Neuronal stem cell (in vitro differentiated cells): ENCODE measurements around the gene TRAF3.

Source experiments
- DNase-seq: peaks from one replicate; pipeline ENCODE4 v3.0.0-alpha.2; 2013; ENCODE audit warnings: low spot score
- H2AFZ ChIP-seq: one replicate; pipeline ENCODE4 v1.6.1; 2013; ENCODE audit warnings: mild to moderate bottlenecking, low read length, inconsistent platforms
- H2AK5ac ChIP-seq: 2 replicates; pipeline ENCODE4 v1.6.1; 2013; ENCODE audit warnings: low read depth, mild to moderate bottlenecking, inconsistent platforms, low read length, moderate library complexity, mixed read lengths
- H2BK120ac ChIP-seq: 2 replicates; pipeline ENCODE4 v1.6.1; 2013; ENCODE audit warnings: low read depth, mild to moderate bottlenecking, inconsistent platforms, low read length, moderate library complexity, mixed read lengths
- H2BK12ac ChIP-seq: one replicate; pipeline ENCODE4 v1.6.1; 2013; ENCODE audit warnings: low read length, inconsistent platforms
- H2BK15ac ChIP-seq: 2 replicates; pipeline ENCODE4 v1.6.1; 2013; ENCODE audit warnings: mild to moderate bottlenecking, low read length, inconsistent platforms, mixed read lengths
- H2BK5ac ChIP-seq: one replicate; pipeline ENCODE4 v1.6.1; 2013; ENCODE audit warnings: inconsistent platforms, mild to moderate bottlenecking, low read length, moderate library complexity
- H3K14ac ChIP-seq: one replicate; pipeline ENCODE4 v1.6.1; 2013; ENCODE audit warnings: low read length, inconsistent platforms
- H3K18ac ChIP-seq: 2 replicates; pipeline ENCODE4 v1.6.1; 2013; ENCODE audit warnings: low read length, inconsistent platforms
- H3K23ac ChIP-seq: 2 replicates; pipeline ENCODE4 v1.6.1; 2013; ENCODE audit warnings: low read depth, mild to moderate bottlenecking, mixed read lengths, low read length, inconsistent platforms; ENCODE audit not compliant: poor library complexity
- H3K27ac ChIP-seq: replicated peaks from 3 replicates; pipeline ENCODE4 v1.5.1; 2013; ENCODE audit warnings: low read length, inconsistent platforms
- H3K27me3 ChIP-seq, 3 experiments: 2 replicates each; pipeline ENCODE4 v1.6.1; 2013; ENCODE audit warnings: low read length in 3 of 3, mild to moderate bottlenecking in 2 of 3, inconsistent platforms in 1 of 3, low read depth in 1 of 3, mixed read lengths in 1 of 3, moderate library complexity in 1 of 3; ENCODE audit not compliant: control insufficient read depth in 3 of 3, insufficient read depth in 3 of 3
- H3K36me3 ChIP-seq, 2 donors: replicated peaks in 1 of 2; 2 replicates each; pipeline ENCODE4 v1.6.1; 2013; ENCODE audit warnings: low read length in 2 of 2; ENCODE audit not compliant: control insufficient read depth in 2 of 2, insufficient read depth in 2 of 2
- H3K4ac ChIP-seq: 2 replicates; pipeline ENCODE4 v1.6.1; 2013; ENCODE audit warnings: inconsistent platforms, mild to moderate bottlenecking, low read length, moderate library complexity
- H3K4me1 ChIP-seq, 2 donors: 1 replicate in 1 of 2; 2 replicates in 1 of 2; pipeline ENCODE4 v1.6.1; 2013; ENCODE audit warnings: low read length in 2 of 2, low read depth in 1 of 2; ENCODE audit not compliant: control insufficient read depth in 2 of 2, insufficient read depth in 1 of 2
- H3K4me2 ChIP-seq: one replicate; pipeline ENCODE4 v1.6.1; 2013; ENCODE audit warnings: mild to moderate bottlenecking, low read length, inconsistent platforms; ENCODE audit not compliant: insufficient read depth, poor library complexity, severe bottlenecking
- H3K4me3 ChIP-seq, 2 donors: 2 replicates each; pipeline ENCODE4 v1.5.1; 2013; ENCODE audit warnings: low read length in 2 of 2, mild to moderate bottlenecking in 2 of 2, inconsistent platforms in 1 of 2, moderate library complexity in 1 of 2
- H3K79me1 ChIP-seq: one replicate; pipeline ENCODE4 v1.6.1; 2013; ENCODE audit warnings: low read depth, mild to moderate bottlenecking, inconsistent platforms, low read length, moderate library complexity
- H3K9ac ChIP-seq: one replicate; pipeline ENCODE4 v1.6.1; 2013; ENCODE audit warnings: mild to moderate bottlenecking, low read depth, low read length, inconsistent platforms; ENCODE audit not compliant: poor library complexity
- H3K9me3 ChIP-seq, 2 donors: replicated peaks in 1 of 2; 2 replicates each; pipeline versions ENCODE3 to v1.6.1; 2013; ENCODE audit warnings: low read length in 2 of 2, mild to moderate bottlenecking in 2 of 2, inconsistent platforms in 1 of 2, low read depth in 1 of 2, mixed read lengths in 1 of 2, moderate library complexity in 1 of 2; ENCODE audit not compliant: control insufficient read depth in 2 of 2, insufficient read depth in 1 of 2
- H4K8ac ChIP-seq: one replicate; pipeline ENCODE4 v1.6.1; 2013; ENCODE audit warnings: low read depth, mild to moderate bottlenecking, inconsistent platforms, low read length, moderate library complexity
- H4K91ac ChIP-seq: one replicate; pipeline ENCODE4 v1.6.1; 2013; ENCODE audit warnings: low read length, low read depth, mild to moderate bottlenecking, inconsistent platforms; ENCODE audit not compliant: poor library complexity
- WGBS, 2 donors: extraction: QIAGEN DNeasy Blood & Tissue Kit; methylation state at CpG; one replicate each; pipeline ENCODE4 v1.1.7; 2013; ENCODE audit warnings: missing lambda C conversion rate in 2 of 2, mixed read lengths in 1 of 2; ENCODE audit not compliant: insufficient read length in 2 of 2, insufficient replicate concordance in 1 of 2; ENCODE audit errors: extremely low coverage in 2 of 2; 5-methylcytosine and 5-hydroxymethylcytosine counted together

TRAF3 gene

GRCh38 chr14:102826161-102826560 is 48.9 kb downstream of the TRAF3 start:
- H4K8ac ChIP-seq = no peak overlapping the region
- peaks cover 8 to 55% of the 10 kb centered on the region in 2 donors for H3K4me1 ChIP-seq
- H2AK5ac ChIP-seq = no peak overlapping the region
- no peak overlapping the region for H3K18ac ChIP-seq
- no peak overlapping the region for H3K4ac ChIP-seq
- H2BK120ac ChIP-seq = no peak overlapping the region
- H2BK15ac ChIP-seq = no peak overlapping the region
- no peaks in the 10 kb centered on the region for H3K79me1 ChIP-seq
- H3K9me3 ChIP-seq = peaks cover 0 to 2% of the 10 kb centered on the region in 2 donors
- no peak overlapping the region for H4K91ac ChIP-seq
- H3K4me3 ChIP-seq = peak overlapping the region in 1 of 2 donors; percentile 56
- H3K27ac ChIP-seq = no peak overlapping the region
- no peak overlapping the region for H2BK5ac ChIP-seq
- no peak overlapping the region for H3K4me2 ChIP-seq
- H3K23ac ChIP-seq = no peak overlapping the region
- H3K36me3 ChIP-seq = peaks cover 0 to 3% of the 10 kb centered on the region in 2 donors
- H3K9ac ChIP-seq = no peak overlapping the region
- no peak overlapping the region for H2AFZ ChIP-seq
- DNase-seq = no peak
- no CpG with 5 or more reads among the region's 11 CpGs for WGBS, 2 donors
- H3K14ac ChIP-seq = no peak overlapping the region
- no peaks in the 10 kb centered on the region for H3K27me3 ChIP-seq
- no peak overlapping the region for H2BK12ac ChIP-seq

GRCh38 chr14:102826751-102827675 is 49.8 kb downstream of the TRAF3 start:
- Histone ChIP-seq H3K23ac (peak overlapping the region; percentile 8), H4K91ac (no peak overlapping the region), H2BK15ac (no peak overlapping the region), H3K27me3 (no peaks in the 10 kb centered on the region), H2AFZ (no peak overlapping the region), H2BK120ac (no peak overlapping the region), H3K9me3 (peaks cover 0 to 2% of the 10 kb centered on the region in 2 donors), H2BK5ac (no peak overlapping the region), H3K79me1 (no peaks in the 10 kb centered on the region), H3K4ac (no peak overlapping the region), H3K18ac (no peak overlapping the region), H3K4me2 (no peak overlapping the region), H2BK12ac (no peak overlapping the region), H3K14ac (no peak overlapping the region), H3K36me3 (peaks cover 0 to 8% of the 10 kb centered on the region in 2 donors), H3K27ac (no peak overlapping the region), H3K9ac (no peak overlapping the region), H3K4me1 (peaks cover 8 to 55% of the 10 kb centered on the region in 2 donors), H2AK5ac (no peak overlapping the region), H3K4me3 (no peak overlapping the region), H4K8ac (no peak overlapping the region)
- no CpG with 5 or more reads among the region's 25 CpGs for WGBS, 2 donors
- no peak for DNase-seq

GRCh38 chr14:102827716-102828115 is 50.5 kb downstream of the TRAF3 start:
- peaks cover 0 to 8% of the 10 kb centered on the region in 2 donors for H3K36me3 ChIP-seq
- no peak overlapping the region for H3K4ac ChIP-seq
- no peak overlapping the region for H3K4me2 ChIP-seq
- no CpG with 5 or more reads among the region's 13 CpGs for WGBS, 2 donors
- H3K4me1 ChIP-seq = peaks cover 8 to 55% of the 10 kb centered on the region in 2 donors
- H2BK120ac ChIP-seq = no peak overlapping the region
- no peak overlapping the region for H3K27ac ChIP-seq
- no peak overlapping the region for H3K9ac ChIP-seq
- no peak overlapping the region for H4K91ac ChIP-seq
- H3K27me3 ChIP-seq = no peaks in the 10 kb centered on the region
- no peak overlapping the region for H4K8ac ChIP-seq
- DNase-seq = no peak
- H3K14ac ChIP-seq = no peak overlapping the region
- no peak overlapping the region for H2AFZ ChIP-seq
- no peak overlapping the region for H3K23ac ChIP-seq
- no peaks in the 10 kb centered on the region for H3K79me1 ChIP-seq
- no peak overlapping the region for H2BK12ac ChIP-seq
- H3K4me3 ChIP-seq = no peak overlapping the region
- H2AK5ac ChIP-seq = no peak overlapping the region
- no peak overlapping the region for H2BK15ac ChIP-seq
- H2BK5ac ChIP-seq = no peak overlapping the region
- H3K9me3 ChIP-seq = peaks cover 0 to 2% of the 10 kb centered on the region in 2 donors
- H3K18ac ChIP-seq = no peak overlapping the region

GRCh38 chr14:102828151-102828550 is 50.9 kb downstream of the TRAF3 start:
- Histone ChIP-seq H2AK5ac (no peak overlapping the region), H4K8ac (no peak overlapping the region), H3K4me1 (peaks cover 8 to 55% of the 10 kb centered on the region in 2 donors), H3K27ac (no peak overlapping the region), H3K18ac (no peak overlapping the region), H3K9ac (no peak overlapping the region), H3K14ac (no peak overlapping the region), H3K23ac (no peak overlapping the region), H2BK15ac (no peak overlapping the region), H2BK12ac (no peak overlapping the region), H4K91ac (no peak overlapping the region), H2AFZ (no peak overlapping the region), H3K79me1 (no peaks in the 10 kb centered on the region), H3K27me3 (no peaks in the 10 kb centered on the region), H3K4me2 (no peak overlapping the region), H3K4me3 (no peak overlapping the region), H2BK5ac (no peak overlapping the region), H3K9me3 (peaks cover 0 to 2% of the 10 kb centered on the region in 2 donors), H3K36me3 (peaks cover 0 to 10% of the 10 kb centered on the region in 2 donors), H2BK120ac (no peak overlapping the region), H3K4ac (no peak overlapping the region)
- no peak for DNase-seq
- WGBS, 2 donors = no CpG with 5 or more reads among the region's 11 CpGs
